Measurements from ENCODE around the gene CBX4.

GRCh38 chr17:79783891-79784290 is 55.3 kb downstream of the CBX4 start:
- no peak for TF ChIP-seq POLR2AphosphoS5 (IDR thresholded peaks at IDR 0.05)
- TF ChIP-seq CTCF (IDR thresholded peaks at IDR 0.05) = no peak
- no peak for TF ChIP-seq EP300 (IDR thresholded peaks at IDR 0.05)
- no peak for TF ChIP-seq POLR2A (IDR thresholded peaks at IDR 0.05)

All from upper lobe of left lung (tissue), 4 donors.